Measurements from ENCODE around the gene CERS3. TPM values are rescaled to one million over a fixed set of nuclear protein-coding genes. Genes with fewer than 3 reads are reported as not detected.

Gene CERS3
- total and polyA plus RNA-seq, 10 of the 15 experiments (the other 5 are each of a cell fraction or from before 2014, with no cell fraction given): not detected

GRCh38 chr15:100515758-100516157, 13.0 kb downstream of the CERS3 start:
- intact Hi-C loops (cut with micrococcal nuclease; ENCODE audit: unreplicated experiment): no loop called here
- ChIA-PET CTCF (no interaction called here), SMC1A (ENCODE audit: uncharacterized antibody, unreplicated experiment) (no interaction called here), POLR2A (no interaction called here), RAD21 (ENCODE audit: unreplicated experiment) (no interaction called here)
- Histone ChIP-seq H3K79me2 (ENCODE audit: control insufficient read depth, insufficient read depth, low read length) (no peaks in the 10 kb centered on the region), H3K4me2 (ENCODE audit: control insufficient read depth, insufficient read depth) (no peak overlapping the region), H3K9me3 (replicated peaks; ENCODE audit: control insufficient read depth, insufficient read depth, low read length) (no peaks in the 10 kb centered on the region), H3K4me3 (no peak overlapping the region), H3K27me3 (replicated peaks in 1 of 2; ENCODE audit: control insufficient read depth in 2 of 2, insufficient read depth in 2 of 2, low read length in 1 of 2) (no peaks in the 10 kb centered on the region), H4K20me1 (ENCODE audit: control insufficient read depth, insufficient read depth) (no peaks in the 10 kb centered on the region), H3K36me3 (ENCODE audit: control insufficient read depth in 2 of 2, insufficient read depth in 2 of 2, low read length in 1 of 2) (no peaks in the 10 kb centered on the region), H3K4me1 (ENCODE audit: control insufficient read depth, insufficient read depth, low read length) (no peaks in the 10 kb centered on the region), H3K27ac (ENCODE audit: control insufficient read depth, insufficient read depth) (no peak overlapping the region), H3K9ac (ENCODE audit: control insufficient read depth, insufficient read depth, low read length) (no peak overlapping the region), H2AFZ (ENCODE audit: control insufficient read depth, low read depth, low read length) (no peak overlapping the region)
- no peak for TF ChIP-seq EZH2 (IDR thresholded peaks at IDR 0.05; ENCODE audit: borderline replicate concordance, control insufficient read depth, low read depth, low read length)
- no peak for TF ChIP-seq MAX (IDR thresholded peaks at IDR 0.05; ENCODE audit: low read depth, low read length)
- TF ChIP-seq MYC (IDR thresholded peaks at IDR 0.05; ENCODE audit: insufficient read depth, insufficient read length, insufficient replicate concordance, low read length, severe bottlenecking): no peak
- no peak for TF ChIP-seq IKZF1 (conservative IDR thresholded peaks at IDR 0.05)
- TF ChIP-seq TBL1XR1 (IDR thresholded peaks at IDR 0.05; ENCODE audit: low read depth, low read length): no peak
- TF ChIP-seq CHD2 (IDR thresholded peaks at IDR 0.05; ENCODE audit: borderline replicate concordance, low read depth, low read length): no peak
- TF ChIP-seq CBFB (IDR thresholded peaks at IDR 0.05; ENCODE audit: low read depth): no peak
- TF ChIP-seq TAF1 (IDR thresholded peaks at IDR 0.05; ENCODE audit: borderline replicate concordance, low read depth, low read length): no peak
- WGBS (ENCODE audit: insufficient coverage, insufficient replicate concordance, low lambda C conversion rate, missing lambda C conversion rate): 53% methylated on average over 4 of the region's 4 CpGs
- in situ Hi-C loops (cut with MboI): no loop called here
- FAIRE-seq (no peak), ATAC-seq (no peak), DNase-seq (ENCODE audit: low read depth, low spot score) (no peak)
- BruUV-seq (replicated peaks): no TSS peak
